GM12874 (cell line): Measurements from ENCODE around the gene MRPS10.

Source experiments
- TF ChIP-seq, protein P1 (sequence below): IDR thresholded peaks from 2 replicates; pipeline ENCODE4 v1.5.1; 2011; ENCODE audit warnings: low read depth, mild to moderate bottlenecking, control low read depth, low read length, moderate library complexity; ENCODE audit not compliant: insufficient read depth

Gene MRPS10

DNA sequence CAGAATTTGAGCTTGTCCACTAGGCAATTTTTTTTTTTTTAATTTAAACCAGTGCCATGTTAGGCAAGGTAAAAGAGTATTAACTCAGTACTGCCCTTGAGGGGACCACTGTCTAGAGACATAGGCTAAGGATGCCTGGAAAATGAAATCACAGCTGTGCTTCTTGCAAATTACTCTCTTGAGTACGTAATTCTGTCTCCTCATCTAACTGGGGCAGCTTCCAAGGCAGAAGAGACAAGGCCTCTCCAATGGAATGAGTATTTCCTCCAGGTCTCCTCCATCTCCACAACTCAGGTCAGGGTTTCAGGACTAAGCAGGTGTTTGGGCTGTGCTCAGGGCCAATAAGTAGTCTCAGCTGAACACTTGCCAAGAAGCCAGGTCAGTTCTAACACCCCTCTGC is 33.8 kb upstream of the MRPS10 start:
- TF ChIP-seq, protein P1, sequence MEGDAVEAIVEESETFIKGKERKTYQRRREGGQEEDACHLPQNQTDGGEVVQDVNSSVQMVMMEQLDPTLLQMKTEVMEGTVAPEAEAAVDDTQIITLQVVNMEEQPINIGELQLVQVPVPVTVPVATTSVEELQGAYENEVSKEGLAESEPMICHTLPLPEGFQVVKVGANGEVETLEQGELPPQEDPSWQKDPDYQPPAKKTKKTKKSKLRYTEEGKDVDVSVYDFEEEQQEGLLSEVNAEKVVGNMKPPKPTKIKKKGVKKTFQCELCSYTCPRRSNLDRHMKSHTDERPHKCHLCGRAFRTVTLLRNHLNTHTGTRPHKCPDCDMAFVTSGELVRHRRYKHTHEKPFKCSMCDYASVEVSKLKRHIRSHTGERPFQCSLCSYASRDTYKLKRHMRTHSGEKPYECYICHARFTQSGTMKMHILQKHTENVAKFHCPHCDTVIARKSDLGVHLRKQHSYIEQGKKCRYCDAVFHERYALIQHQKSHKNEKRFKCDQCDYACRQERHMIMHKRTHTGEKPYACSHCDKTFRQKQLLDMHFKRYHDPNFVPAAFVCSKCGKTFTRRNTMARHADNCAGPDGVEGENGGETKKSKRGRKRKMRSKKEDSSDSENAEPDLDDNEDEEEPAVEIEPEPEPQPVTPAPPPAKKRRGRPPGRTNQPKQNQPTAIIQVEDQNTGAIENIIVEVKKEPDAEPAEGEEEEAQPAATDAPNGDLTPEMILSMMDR = no peak

DNA sequence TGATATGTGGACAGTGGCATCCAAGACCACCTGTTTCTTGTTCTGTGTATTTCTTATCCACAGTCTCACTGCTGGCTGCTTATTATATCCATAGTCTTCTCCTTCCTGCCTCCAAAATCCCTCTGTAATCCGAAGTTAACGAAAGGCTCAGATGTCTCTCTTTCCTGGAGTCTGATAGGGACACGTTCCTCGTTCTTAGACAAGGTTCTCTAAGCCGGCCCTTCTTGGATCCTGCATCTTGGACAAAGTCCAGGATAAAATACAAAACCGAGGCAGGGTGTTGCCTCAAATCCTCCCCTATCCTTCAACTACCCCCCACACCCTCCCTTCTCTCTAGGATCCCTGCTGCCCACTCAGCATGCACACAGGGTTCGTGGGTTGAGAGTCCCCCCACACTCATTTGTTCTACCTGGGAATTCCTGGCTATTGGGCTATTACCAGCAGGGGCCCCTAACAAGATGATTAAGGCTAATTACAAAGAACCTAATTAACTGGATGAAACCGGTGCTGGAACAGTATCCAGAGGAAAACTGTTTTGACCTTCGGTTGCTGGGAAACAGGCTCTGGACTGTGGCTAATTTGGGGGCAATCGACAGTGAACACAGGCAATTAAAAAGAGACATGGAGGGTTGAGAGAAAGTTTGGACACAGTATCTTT is 32.7 kb upstream of the MRPS10 start:
- TF ChIP-seq, protein P1 = no peak

DNA sequence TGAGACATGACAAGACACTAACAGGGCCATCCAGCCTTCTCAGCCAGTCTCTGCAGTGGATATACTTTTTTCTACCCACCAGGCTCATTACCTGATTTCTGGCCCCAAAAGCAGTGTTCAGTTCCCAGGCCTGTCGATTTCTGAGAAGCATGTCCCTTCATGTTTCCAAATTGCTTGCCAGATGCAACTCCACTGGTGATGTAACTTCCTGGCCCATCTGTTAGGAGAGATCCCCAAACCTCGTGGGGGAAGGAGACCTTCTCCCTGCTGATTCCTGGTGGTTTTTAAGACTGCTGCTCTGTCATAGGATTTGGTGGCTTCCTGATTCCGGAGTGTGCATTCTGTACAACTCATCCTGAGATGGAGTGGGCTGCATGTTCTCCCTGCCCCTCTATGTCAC is 31.6 kb upstream of the MRPS10 start:
- TF ChIP-seq, protein P1 = no peak

DNA sequence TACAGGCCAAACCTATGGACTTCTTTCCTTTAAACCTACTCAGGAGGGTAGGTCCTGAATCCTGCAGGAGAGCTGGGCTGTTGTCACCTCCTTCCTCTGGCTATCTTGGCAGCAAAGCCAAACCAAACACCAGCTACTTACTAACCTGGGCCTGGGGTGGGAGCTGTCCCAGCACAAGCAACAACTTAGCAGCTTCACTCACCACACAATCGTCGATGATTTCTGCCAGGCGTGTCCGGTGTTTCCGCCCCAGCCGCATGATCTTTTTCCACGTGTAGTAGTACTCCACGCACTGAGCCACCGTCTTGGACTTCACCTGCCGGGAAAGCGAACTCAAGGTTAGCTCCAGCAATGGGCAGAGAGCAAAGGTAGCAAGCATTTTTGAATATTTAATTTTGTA is 25.4 kb upstream of the MRPS10 start:
- TF ChIP-seq, protein P1 = no peak

DNA sequence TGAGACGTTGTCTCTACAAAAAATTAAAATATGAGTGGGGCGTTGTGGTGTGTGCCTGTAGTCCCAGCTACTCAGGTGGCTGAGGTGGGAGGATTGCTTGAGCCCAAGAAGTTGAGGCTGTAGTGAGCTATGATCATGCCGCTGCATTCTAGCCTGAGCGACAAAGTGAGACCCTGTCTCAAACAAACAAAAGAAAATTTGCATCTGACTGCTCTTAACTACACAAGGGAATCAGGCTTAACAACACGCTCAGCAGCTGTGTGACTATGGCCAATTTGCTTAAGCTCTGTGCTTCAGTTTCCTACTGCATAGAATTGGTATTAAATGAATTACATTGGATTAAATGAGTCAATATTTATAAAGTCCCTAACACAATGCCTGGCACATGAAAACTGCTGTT is 24.3 kb upstream of the MRPS10 start:
- TF ChIP-seq, protein P1 = no peak

DNA sequence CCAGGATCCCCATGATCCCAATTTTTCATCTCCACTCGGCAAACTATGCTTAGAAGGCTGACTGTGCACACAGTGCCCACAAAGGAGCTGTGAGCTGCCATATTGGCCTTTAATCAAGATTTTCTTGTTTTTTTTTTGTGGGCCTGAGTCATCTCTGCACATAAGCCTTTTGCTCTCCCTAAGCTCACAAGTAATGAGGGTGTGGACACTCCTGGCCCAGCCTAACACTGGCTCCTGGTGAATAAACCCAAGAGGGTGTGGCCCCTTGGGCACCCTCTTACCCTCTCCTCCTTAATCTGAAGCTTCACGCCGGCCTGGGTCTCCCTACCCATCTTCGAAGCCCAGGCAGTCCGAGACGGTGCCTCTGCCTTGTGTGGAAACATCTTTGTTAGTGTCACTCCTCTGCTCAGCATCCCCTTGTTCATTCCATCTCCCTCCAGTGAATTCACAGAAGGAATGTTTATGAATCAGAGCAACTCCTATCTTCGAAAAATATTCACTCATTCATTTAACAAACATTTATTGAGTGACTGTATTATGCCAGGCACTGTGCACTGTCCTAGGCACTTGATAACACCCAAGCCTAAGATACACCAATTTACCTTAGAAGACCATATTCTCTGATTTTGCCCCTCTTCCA is 22.2 kb upstream of the MRPS10 start:
- TF ChIP-seq, protein P1 = no peak

DNA sequence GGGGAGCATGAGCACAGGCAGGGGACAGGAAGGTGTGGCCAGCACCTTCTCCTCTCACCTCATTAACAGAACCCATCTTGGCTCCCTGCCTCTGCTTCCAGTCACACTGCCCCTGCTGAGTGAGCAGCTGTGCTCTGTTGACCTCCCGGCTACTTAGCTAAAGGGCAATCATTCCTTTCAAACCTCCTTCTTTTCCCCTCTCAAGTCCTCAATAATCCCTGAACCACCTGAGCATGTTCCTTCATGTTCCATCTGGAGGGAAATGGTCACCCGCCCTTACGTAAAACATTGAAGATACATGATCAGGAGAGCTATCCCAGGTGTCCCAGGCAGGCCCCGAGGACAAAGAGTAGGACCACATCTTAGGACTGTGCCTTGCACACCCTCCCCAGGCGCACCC is 21.7 kb upstream of the MRPS10 start:
- TF ChIP-seq, protein P1 = no peak
